Fibroblast of lung (primary cell): ENCODE measurements around the gene MACF1. TPM values are rescaled to one million over a fixed set of nuclear protein-coding genes. Genes with fewer than 3 reads are reported as not detected.

Experiments used
- DNase-seq, 2 donors: peaks; one replicate each; pipeline versions ENCODE4 v3.0.0 to v3.0.0-alpha.2; 2010; ENCODE audit warnings: low read depth in 2 of 2
- H2AFZ ChIP-seq: 2 replicates; pipeline ENCODE4 v1.5.1; 2012; ENCODE audit warnings: low read length, control low read depth, inconsistent platforms
- H3K27ac ChIP-seq: 2 replicates; pipeline ENCODE4 v1.5.1; 2011; ENCODE audit warnings: low read length, control low read depth; ENCODE audit not compliant: insufficient read depth
- H3K27me3 ChIP-seq: 2 replicates; pipeline ENCODE4 v1.5.1; 2011; ENCODE audit warnings: mild to moderate bottlenecking, low read length; ENCODE audit not compliant: control insufficient read depth, insufficient read depth
- H3K36me3 ChIP-seq: 2 replicates; pipeline ENCODE4 v1.5.1; 2011; ENCODE audit warnings: low read length; ENCODE audit not compliant: control insufficient read depth, insufficient read depth
- H3K4me1 ChIP-seq: 2 replicates; pipeline ENCODE4 v1.5.1; 2011; ENCODE audit warnings: low read length; ENCODE audit not compliant: control insufficient read depth, insufficient read depth; ENCODE audit errors: extremely low read depth
- H3K4me2 ChIP-seq: 2 replicates; pipeline ENCODE4 v1.5.1; 2011; ENCODE audit warnings: low read length, control low read depth; ENCODE audit not compliant: insufficient read depth; ENCODE audit errors: extremely low read depth
- H3K4me3 ChIP-seq, 4 experiments: fragments of 200-600 bp in 1 of 4; sonication (generic) in 1 of 4; replicated peaks in 1 of 4; 2 replicates each; pipeline ENCODE4 v1.5.1; 2011 to 2016; ENCODE audit warnings: low read length in 4 of 4, low read depth in 3 of 4, mild to moderate bottlenecking in 3 of 4, control low read depth in 2 of 4, inconsistent platforms in 1 of 4, mixed read lengths in 1 of 4; ENCODE audit not compliant: insufficient read depth in 1 of 4; ENCODE audit errors: control extremely low read depth in 1 of 4
- H3K79me2 ChIP-seq: 2 replicates; pipeline ENCODE4 v1.5.1; 2012; ENCODE audit warnings: mild to moderate bottlenecking, low read length, inconsistent platforms; ENCODE audit not compliant: control insufficient read depth, insufficient read depth
- H3K9ac ChIP-seq: 2 replicates; pipeline ENCODE4 v1.5.1; 2011; ENCODE audit warnings: mild to moderate bottlenecking, low read length, control low read depth; ENCODE audit not compliant: insufficient read depth
- H3K9me3 ChIP-seq: 2 replicates; pipeline ENCODE4 v1.5.1; 2012; ENCODE audit warnings: low read depth, low read length; ENCODE audit not compliant: control insufficient read depth, insufficient read depth
- H4K20me1 ChIP-seq: 2 replicates; pipeline ENCODE4 v1.5.1; 2011; ENCODE audit warnings: low read length; ENCODE audit not compliant: control insufficient read depth, insufficient read depth; ENCODE audit errors: extremely low read depth
- EZH2 ChIP-seq: IDR thresholded peaks from 2 replicates; pipeline ENCODE4 v1.5.1; 2012; ENCODE audit warnings: low read length, control low read depth, mild to moderate bottlenecking; ENCODE audit errors: missing control alignments
- polyA plus RNA-seq, 2 donors: library from polyadenylated mRNA; depleted of rRNA in 1 of 2; stranded (reverse) in 1 of 2; unstranded in 1 of 2; fragments of >200 nt; gene quantifications; 2 replicates each; pipeline ENCODE4 v1.2.1, GENCODE V29; 2011 to 2012; ENCODE audit warnings: missing spikeins in 1 of 2
- total RNA-seq: library from RNA; depleted of rRNA; stranded (reverse); fragments of >200 nt; gene quantifications from 2 replicates; pipeline ENCODE4 v1.2.1, GENCODE V29; 2014
- TF ChIP-seq, protein P1 (sequence below), 2 donors: IDR thresholded peaks in 1 of 2; conservative IDR thresholded peaks in 1 of 2; 1 replicate in 1 of 2; 2 replicates in 1 of 2; pipeline ENCODE4 v1.5.1; 2011 to 2012; ENCODE audit warnings: low read length in 2 of 2, control low read depth in 1 of 2, inconsistent platforms in 1 of 2, low read depth in 1 of 2, mild to moderate bottlenecking in 1 of 2

The MACF1 gene
- total and polyA plus RNA-seq, 2 donors (not counting 1 experiment from before 2014, with no cell fraction given) = 178 to 414 TPM

- peaks cover 16% of the 10 kb centered on the region for H3K36me3 ChIP-seq
- H3K79me2 ChIP-seq = no peaks in the 10 kb centered on the region
- no peaks in the 10 kb centered on the region for H3K4me1 ChIP-seq
- no peaks in the 10 kb centered on the region for H3K9me3 ChIP-seq
- TF ChIP-seq EZH2 = no peak
- TF ChIP-seq, protein P1, sequence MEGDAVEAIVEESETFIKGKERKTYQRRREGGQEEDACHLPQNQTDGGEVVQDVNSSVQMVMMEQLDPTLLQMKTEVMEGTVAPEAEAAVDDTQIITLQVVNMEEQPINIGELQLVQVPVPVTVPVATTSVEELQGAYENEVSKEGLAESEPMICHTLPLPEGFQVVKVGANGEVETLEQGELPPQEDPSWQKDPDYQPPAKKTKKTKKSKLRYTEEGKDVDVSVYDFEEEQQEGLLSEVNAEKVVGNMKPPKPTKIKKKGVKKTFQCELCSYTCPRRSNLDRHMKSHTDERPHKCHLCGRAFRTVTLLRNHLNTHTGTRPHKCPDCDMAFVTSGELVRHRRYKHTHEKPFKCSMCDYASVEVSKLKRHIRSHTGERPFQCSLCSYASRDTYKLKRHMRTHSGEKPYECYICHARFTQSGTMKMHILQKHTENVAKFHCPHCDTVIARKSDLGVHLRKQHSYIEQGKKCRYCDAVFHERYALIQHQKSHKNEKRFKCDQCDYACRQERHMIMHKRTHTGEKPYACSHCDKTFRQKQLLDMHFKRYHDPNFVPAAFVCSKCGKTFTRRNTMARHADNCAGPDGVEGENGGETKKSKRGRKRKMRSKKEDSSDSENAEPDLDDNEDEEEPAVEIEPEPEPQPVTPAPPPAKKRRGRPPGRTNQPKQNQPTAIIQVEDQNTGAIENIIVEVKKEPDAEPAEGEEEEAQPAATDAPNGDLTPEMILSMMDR (conservative IDR thresholded peaks at IDR 0.05 in 1 of 2, IDR thresholded peaks at IDR 0.05 in 1 of 2; ENCODE audit: low read depth in 1 of 2, low read length in 2 of 2) = no peak
- no peak overlapping the region for H3K4me2 ChIP-seq
- H4K20me1 ChIP-seq = no peaks in the 10 kb centered on the region
- H3K9ac ChIP-seq = no peak overlapping the region
- no peak for DNase-seq
- no peak overlapping the region for H3K27ac ChIP-seq
- H3K4me3 ChIP-seq = no peak overlapping the region
- H2AFZ ChIP-seq = no peak overlapping the region
- no peaks in the 10 kb centered on the region for H3K27me3 ChIP-seq
These were observed 273.8 kb downstream of the MACF1 start for GRCh38 chr1:39478126-39478915.

DNA sequence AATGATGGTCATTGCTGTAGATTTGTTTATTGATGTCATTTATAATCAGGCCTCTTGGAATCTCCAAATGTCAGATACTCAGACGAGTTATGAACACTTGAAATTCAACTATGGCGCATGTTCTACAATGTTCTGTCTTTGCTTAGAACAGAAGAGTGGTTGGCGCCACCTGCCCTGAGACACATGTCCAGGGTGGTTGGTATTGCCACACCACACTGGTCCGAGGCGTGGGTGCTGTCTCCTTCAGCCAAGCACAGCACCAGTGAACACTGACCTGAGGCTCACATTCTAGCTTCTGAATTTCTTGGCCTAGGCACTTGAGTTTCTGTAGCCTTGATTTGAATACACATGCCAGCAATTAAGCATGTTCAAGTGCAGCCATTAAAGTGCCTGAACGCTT, 276.8 kb downstream of the MACF1 start:
- no peak overlapping the region for H3K27ac ChIP-seq
- H3K4me2 ChIP-seq = no peak overlapping the region
- DNase-seq = no peak
- no peak overlapping the region for H2AFZ ChIP-seq
- H3K79me2 ChIP-seq = no peaks in the 10 kb centered on the region
- no peak overlapping the region for H3K9ac ChIP-seq
- no peaks in the 10 kb centered on the region for H3K9me3 ChIP-seq
- no peak overlapping the region for H3K4me3 ChIP-seq
- H3K36me3 ChIP-seq = peaks cover 20% of the 10 kb centered on the region
- H4K20me1 ChIP-seq = no peaks in the 10 kb centered on the region
- H3K4me1 ChIP-seq = peaks cover 2% of the 10 kb centered on the region
- no peaks in the 10 kb centered on the region for H3K27me3 ChIP-seq
- TF ChIP-seq EZH2 = no peak
- TF ChIP-seq, protein P1 (conservative IDR thresholded peaks at IDR 0.05 in 1 of 2, IDR thresholded peaks at IDR 0.05 in 1 of 2; ENCODE audit: low read depth in 1 of 2, low read length in 2 of 2) = no peak

GRCh38 chr1:39483276-39483675, 278.8 kb downstream of the MACF1 start:
- Histone ChIP-seq H3K9ac (no peak overlapping the region), H3K27me3 (no peaks in the 10 kb centered on the region)

More at GRCh38 chr1:39483276-39483675, 278.8 kb downstream of the MACF1 start:
- no peak for DNase-seq
- Histone ChIP-seq H3K27ac (no peak overlapping the region), H2AFZ (no peak overlapping the region), H3K4me1 (peaks cover 2% of the 10 kb centered on the region), H3K9me3 (no peaks in the 10 kb centered on the region), H3K36me3 (peaks cover 25% of the 10 kb centered on the region), H3K4me3 (no peak overlapping the region), H4K20me1 (no peaks in the 10 kb centered on the region), H3K79me2 (no peaks in the 10 kb centered on the region), H3K4me2 (no peak overlapping the region)
- no peak for TF ChIP-seq EZH2
- TF ChIP-seq, protein P1 (conservative IDR thresholded peaks at IDR 0.05 in 1 of 2, IDR thresholded peaks at IDR 0.05 in 1 of 2; ENCODE audit: low read depth in 1 of 2, low read length in 2 of 2) = no peak
